Psoas muscle (tissue), 8 donors: ENCODE data around the gene CNKSR3. TPM values are rescaled to one million over a fixed set of nuclear protein-coding genes. Genes with fewer than 3 reads are reported as not detected.

Experiments
- ATAC-seq, 4 donors: fragments of 200-7000 bp; cut with Tn5 transposase; one replicate each; pipeline ENCODE4 v1.9.1; 2020; ENCODE audit warnings: moderate library complexity in 3 of 4, mild to moderate bottlenecking in 2 of 4
- DNase-seq, 2 donors: peaks; one replicate each; pipeline ENCODE4 v3.0.0-alpha.2; 2020
- H3K27ac ChIP-seq: fragments of 200-600 bp; one replicate; pipeline ENCODE4 v1.8.0; 2022
- H3K27me3 ChIP-seq, 3 donors: fragments of 200-600 bp in 1 of 3; one replicate each; pipeline versions ENCODE4 v1.6.1 to v1.8.0; 2013 to 2022; ENCODE audit warnings: low read length in 2 of 3, mild to moderate bottlenecking in 2 of 3, moderate library complexity in 1 of 3; ENCODE audit not compliant: insufficient read depth in 3 of 3
- H3K36me3 ChIP-seq, 2 donors: fragments of 200-600 bp in 1 of 2; one replicate each; pipeline versions ENCODE4 v1.6.1 to v1.8.0; 2013 to 2022; ENCODE audit warnings: low read depth in 1 of 2, mild to moderate bottlenecking in 1 of 2, moderate library complexity in 1 of 2; ENCODE audit not compliant: insufficient read depth in 1 of 2
- H3K4me1 ChIP-seq: fragments of 200-600 bp; one replicate; pipeline ENCODE4 v1.8.0; 2022
- H3K4me3 ChIP-seq: fragments of 200-600 bp; one replicate; pipeline ENCODE4 v1.8.0; 2022; ENCODE audit warnings: mild to moderate bottlenecking
- H3K9me3 ChIP-seq: fragments of 200-600 bp; one replicate; pipeline ENCODE4 v1.8.0; 2022
- WGBS, 3 donors: extraction: QIAGEN DNeasy Blood & Tissue Kit; methylation state at CpG; one replicate each; pipeline versions ENCODE4 v1.1.6 to v1.1.7; 2013; 5-methylcytosine and 5-hydroxymethylcytosine counted together
- intact Hi-C, 2 donors: fragments of 100-400 bp; cut with DNase I; formaldehyde crosslinking; loops; one replicate each; pipeline versions ENCODE4 v1.11.0 to v1.14.2; 2022
- polyA plus RNA-seq, 3 donors: library from polyadenylated mRNA; stranded (reverse); fragments of 200-250 nt; gene quantifications; one replicate each; pipeline ENCODE4 v1.2.3, GENCODE V29; 2013
- total RNA-seq, 4 donors: library from RNA; stranded (reverse); fragmentation: NEBNext Ultra II Directional in 2 of 4; extraction: Animal tissue kit (Norgen Biotek cat#: 25700) in 2 of 4; gene quantifications; one replicate each; pipeline versions ENCODE4 v1.2.1 to v1.2.4, GENCODE V29; 2021 to 2023
- TF ChIP-seq, protein P1 (sequence below): fragments of 200-600 bp; IDR thresholded peaks from one replicate; pipeline ENCODE4 v1.8.0; 2022; ENCODE audit warnings: antibody characterized with exemption
- donor health status: healthy with polysubstance abuse.
- donor health status: DM: no; HTN: no; CAD: no; lungs with moderate emphysema.
- donor health status: Bipolar disorder and iron deficiency.
- donor health status: healthy.
- donor health status: DM: yes; HTN: yes; CAD: no.
- donor health status: DM: no; HTN: no; CAD: no.
- donor health status: DM: no; HTN: no; CAD: no.
- donor health status: DM: yes; HTN: yes; CAD: no.

Gene CNKSR3
- total and polyA plus RNA-seq, 7 donors, result 0.90 to 4.7 (median 2.3) TPM

DNA sequence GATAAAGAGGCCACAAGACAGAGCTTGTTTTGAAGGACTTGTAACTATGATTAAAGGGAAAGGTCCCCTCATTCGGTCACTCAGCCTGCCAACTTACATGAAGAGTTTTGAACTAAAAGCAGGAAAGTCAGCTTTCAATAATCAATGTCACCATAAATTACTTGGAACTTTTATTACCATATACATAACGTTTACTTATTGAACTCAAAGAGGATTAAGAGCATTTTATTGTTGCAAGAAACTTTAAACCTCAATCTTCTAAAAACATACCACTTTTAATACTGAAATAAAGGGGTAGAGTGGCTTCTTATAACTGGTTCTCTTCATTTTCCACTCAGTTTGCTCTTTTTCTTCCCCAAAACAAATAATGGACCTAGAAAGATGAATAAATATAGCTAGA lies 65.1 kb downstream of the CNKSR3 start:
- intact Hi-C loops, result no loop called here
- DNase-seq (no peak), ATAC-seq (no peak)
- Histone ChIP-seq H3K9me3 (no peaks in the 10 kb centered on the region), H3K27ac (no peak overlapping the region), H3K27me3 (no peaks in the 10 kb centered on the region), H3K4me1 (peaks cover 9% of the 10 kb centered on the region), H3K36me3 (peaks cover 0 to 18% of the 10 kb centered on the region in 2 donors), H3K4me3 (no peak overlapping the region)
- WGBS, 3 donors, result 61 to 78% (median 69%) methylated on average over 2 of the region's 2 CpGs
- TF ChIP-seq, protein P1, sequence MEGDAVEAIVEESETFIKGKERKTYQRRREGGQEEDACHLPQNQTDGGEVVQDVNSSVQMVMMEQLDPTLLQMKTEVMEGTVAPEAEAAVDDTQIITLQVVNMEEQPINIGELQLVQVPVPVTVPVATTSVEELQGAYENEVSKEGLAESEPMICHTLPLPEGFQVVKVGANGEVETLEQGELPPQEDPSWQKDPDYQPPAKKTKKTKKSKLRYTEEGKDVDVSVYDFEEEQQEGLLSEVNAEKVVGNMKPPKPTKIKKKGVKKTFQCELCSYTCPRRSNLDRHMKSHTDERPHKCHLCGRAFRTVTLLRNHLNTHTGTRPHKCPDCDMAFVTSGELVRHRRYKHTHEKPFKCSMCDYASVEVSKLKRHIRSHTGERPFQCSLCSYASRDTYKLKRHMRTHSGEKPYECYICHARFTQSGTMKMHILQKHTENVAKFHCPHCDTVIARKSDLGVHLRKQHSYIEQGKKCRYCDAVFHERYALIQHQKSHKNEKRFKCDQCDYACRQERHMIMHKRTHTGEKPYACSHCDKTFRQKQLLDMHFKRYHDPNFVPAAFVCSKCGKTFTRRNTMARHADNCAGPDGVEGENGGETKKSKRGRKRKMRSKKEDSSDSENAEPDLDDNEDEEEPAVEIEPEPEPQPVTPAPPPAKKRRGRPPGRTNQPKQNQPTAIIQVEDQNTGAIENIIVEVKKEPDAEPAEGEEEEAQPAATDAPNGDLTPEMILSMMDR, result no peak

- DNase-seq (no peak), ATAC-seq (no peak)
- no peak overlapping the region for H3K4me3 ChIP-seq
- H3K27me3 ChIP-seq, result no peaks in the 10 kb centered on the region
- peaks cover 0 to 11% of the 10 kb centered on the region in 2 donors for H3K36me3 ChIP-seq
- no peaks in the 10 kb centered on the region for H3K4me1 ChIP-seq
- intact Hi-C loops, result no loop called here
- TF ChIP-seq, protein P1, result no peak
- H3K9me3 ChIP-seq, result no peaks in the 10 kb centered on the region
- H3K27ac ChIP-seq, result no peak overlapping the region
- 96 to 97% (median 97%) methylated on average over 12 of the region's 12 CpGs for WGBS, 3 donors
Measured at GRCh38 chr6:154441995-154442310, 68.5 kb downstream of the CNKSR3 start.

DNA sequence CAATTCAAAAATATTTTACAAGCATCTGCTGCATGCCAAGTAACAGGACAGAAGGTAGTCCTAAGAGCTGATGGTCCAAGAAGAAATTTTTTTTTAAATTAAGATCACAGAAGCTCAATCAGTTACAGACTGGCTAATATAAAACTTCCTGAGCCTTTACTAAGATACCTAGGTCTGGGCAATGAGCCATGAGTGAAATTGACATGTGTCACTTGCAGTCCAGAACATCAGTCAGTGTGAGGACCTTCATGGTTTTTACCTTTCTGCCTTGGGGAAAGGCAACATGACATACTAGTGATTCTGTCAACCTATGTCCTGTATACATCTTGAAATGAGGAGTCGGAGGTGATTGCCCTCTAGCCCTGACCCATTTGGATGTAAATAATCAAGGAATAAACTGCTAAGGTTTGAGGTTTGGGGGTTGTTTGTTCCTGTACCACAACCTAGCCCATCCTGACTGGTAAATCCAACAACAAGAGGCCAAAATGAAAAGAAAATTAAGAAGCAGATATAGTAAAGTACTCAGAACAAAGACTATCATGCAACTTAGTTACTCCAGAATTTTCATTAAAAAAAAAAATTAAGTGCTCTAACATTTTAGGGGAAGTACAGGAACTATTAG lies 70.0 kb downstream of the CNKSR3 start:
- DNase-seq (no peak), ATAC-seq (no peak)
- TF ChIP-seq, protein P1, result no peak
- Histone ChIP-seq H3K4me3 (no peak overlapping the region), H3K27me3 (no peaks in the 10 kb centered on the region), H3K4me1 (no peaks in the 10 kb centered on the region), H3K36me3 (peaks cover 0 to 11% of the 10 kb centered on the region in 2 donors), H3K9me3 (no peaks in the 10 kb centered on the region), H3K27ac (no peak overlapping the region)
- intact Hi-C loops, result no loop called here
- 95 to 100% (median 100%) methylated on average over 1 of the region's 1 CpG for WGBS, 3 donors

GRCh38 chr6:154440022-154440421 lies 70.5 kb downstream of the CNKSR3 start:
- 63 to 67% (median 63%) methylated on average over 3 of the region's 3 CpGs for WGBS, 3 donors
- intact Hi-C loops, result no loop called here

More at GRCh38 chr6:154440022-154440421, 70.5 kb downstream of the CNKSR3 start:
- Histone ChIP-seq H3K27ac (no peak overlapping the region), H3K4me1 (no peaks in the 10 kb centered on the region), H3K4me3 (no peak overlapping the region), H3K27me3 (no peaks in the 10 kb centered on the region), H3K9me3 (no peaks in the 10 kb centered on the region), H3K36me3 (peaks cover 0 to 11% of the 10 kb centered on the region in 2 donors)
- TF ChIP-seq, protein P1, result no peak
- DNase-seq, result no peak
- ATAC-seq, result no peak
